Activated gamma-delta T cell treated with anti-CD3 and anti-CD28 coated beads, Interleukin-2, amount 50 U/mL, for 16 hours (primary cell): ENCODE measurements around the gene C1QTNF5.

Experiments
- DNase-seq: peaks from one replicate; pipeline ENCODE4 v3.0.0-alpha.2; 2020; ENCODE audit warnings: low read depth

The C1QTNF5 gene

GRCh38 chr11:119318240-119319135, 22.2 kb downstream of the C1QTNF5 start:
- DNase-seq, result no peak

GRCh38 chr11:119317592-119318239, 23.0 kb downstream of the C1QTNF5 start:
- DNase-seq, result no peak

DNA sequence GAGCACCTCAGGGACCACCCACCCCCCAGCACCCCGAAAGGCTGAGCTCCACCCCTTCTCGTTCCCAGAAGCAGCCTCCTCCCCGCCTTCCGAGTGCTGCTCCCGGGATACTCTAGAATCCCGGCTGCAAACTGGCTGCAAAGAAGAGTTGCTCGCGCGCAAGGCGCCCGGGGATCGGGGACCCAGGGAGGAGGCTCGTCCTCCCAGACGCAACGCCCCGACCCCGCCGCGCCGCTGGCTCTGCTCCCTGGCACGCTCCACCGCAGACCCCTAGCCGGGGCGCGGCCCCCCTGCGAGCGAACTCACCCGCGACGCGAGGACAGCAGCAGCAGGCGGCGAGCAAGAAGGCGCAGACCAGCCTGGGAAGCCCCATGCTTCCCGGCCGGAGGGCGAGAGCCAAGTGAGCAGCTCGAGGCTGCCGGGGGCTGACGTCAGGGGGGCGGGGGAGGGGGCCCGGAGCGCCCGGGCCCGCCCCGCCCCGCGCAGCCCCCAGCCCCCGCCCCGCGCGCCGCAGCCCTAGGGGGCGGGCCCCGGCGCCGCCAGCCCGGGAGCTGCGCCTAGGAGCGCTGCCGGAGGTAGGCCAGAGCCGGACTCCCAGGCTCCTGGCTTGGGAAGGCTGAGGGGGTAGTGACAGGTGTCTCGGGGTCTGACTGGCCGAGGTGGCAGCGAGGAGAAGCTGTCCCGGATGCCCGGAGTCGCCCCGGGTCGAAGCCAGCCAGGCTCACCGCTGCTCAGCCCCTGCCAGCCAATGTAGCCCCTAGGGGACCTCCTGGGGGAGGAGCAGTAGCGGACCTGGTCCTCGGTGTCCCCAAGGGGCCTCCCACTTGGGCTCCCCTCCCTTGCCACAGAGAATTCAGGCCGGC, 23.7 kb downstream of the C1QTNF5 start, which contains the start of gene MCAM:
MCAM (minus strand) TSS at position 402 of the 863 bp plus-strand sequence; CDS start at position 373, 29 bp downstream.
- no peak for DNase-seq

DNA sequence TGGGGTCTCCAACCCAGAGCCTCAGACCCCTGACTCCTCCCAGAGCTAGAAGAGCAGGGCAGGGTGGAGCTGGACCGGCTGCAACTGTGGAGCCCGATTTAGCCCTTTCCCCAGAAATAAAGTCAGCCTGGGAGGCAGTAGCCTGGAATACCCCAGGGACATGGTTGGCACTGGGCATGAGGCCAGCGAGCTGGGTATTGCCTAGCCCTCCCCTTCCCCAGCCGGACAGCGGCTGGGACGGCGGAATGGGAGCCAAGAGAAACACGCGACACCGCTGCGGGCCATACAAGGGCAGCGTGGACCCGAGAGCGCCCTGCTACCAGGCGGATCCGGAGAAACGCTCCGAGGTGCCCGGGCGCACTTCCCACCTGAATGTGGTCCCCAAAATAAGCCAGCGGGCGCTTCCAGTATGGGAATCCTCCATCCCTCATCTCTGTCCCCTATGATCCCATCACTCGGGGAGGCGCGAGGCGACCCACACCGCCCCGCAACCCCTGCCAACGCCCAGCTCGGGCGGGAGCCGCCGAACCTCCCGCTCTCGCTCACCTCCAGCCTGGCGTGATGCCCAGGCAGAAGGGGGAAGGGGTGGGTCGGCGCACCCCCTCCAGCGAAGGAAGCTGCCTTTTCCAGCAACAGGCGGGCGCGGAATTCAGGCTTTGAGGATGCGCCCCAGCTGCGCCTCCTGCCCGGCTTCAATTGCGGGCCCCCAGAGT, 24.5 kb downstream of the C1QTNF5 start:
- DNase-seq, result no peak

DNA sequence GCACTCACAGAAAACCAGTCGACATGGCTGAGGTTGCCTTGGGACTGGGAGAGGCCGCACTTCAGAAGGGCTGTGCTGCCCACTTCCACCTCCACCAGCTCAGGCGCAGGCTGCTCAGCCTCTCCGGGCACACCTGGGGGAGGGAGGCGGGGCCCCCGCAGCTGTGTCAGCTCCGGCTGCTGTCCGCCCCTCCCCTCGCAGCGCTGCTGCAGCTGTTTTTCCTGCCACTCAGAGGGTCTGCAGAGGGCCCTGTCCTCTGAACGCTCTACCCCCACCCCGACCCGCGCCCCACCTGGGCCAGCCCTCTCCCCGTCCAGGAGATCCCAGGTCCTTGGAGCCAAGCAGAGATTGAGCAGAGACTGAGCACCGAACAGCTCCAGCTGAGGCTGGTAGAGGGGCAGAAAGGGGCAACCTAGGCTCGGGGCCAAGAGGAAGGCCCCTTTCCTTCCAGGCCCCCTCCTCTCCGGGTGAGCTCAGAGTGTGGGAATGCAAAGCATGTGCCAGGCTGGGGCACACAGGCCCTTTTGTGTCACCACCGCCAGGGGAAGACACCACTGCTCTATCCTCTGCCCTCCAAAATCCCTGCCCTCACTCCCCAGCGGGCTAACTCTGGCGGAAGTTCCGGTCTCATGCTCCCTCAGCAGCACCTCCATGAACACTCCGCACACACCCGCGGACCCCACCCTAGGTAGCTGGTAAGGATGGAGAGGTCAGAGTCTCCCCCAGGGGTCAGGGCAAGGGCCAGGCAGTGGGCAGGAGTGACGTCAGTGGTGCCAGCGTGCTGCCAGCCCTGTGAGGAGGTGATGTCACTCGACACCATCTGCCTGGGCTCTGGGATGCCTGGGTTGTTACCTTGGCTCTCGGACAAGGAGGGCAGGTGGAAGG, 25.3 kb downstream of the C1QTNF5 start:
- DNase-seq, result no peak

DNA sequence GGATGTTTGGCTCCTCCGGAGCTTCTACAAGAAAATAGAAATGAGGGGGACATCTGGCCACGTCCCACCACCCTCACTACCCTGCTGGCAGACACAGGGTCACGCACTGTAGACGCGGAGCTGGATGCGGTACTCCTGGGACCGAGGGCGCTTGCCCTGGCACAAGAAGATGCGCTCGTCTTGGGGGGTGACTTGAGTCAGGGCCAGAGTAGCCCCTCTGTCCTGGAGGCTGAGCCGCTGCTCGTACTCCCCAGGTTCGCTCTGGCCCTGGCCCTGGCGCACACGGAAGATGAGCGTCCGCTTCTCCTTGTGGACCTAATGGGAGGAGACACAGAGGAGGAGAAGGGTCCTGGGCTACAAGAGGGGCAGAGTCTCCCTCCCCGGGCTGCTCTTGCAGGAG, 26.0 kb downstream of the C1QTNF5 start:
- no peak for DNase-seq

DNA sequence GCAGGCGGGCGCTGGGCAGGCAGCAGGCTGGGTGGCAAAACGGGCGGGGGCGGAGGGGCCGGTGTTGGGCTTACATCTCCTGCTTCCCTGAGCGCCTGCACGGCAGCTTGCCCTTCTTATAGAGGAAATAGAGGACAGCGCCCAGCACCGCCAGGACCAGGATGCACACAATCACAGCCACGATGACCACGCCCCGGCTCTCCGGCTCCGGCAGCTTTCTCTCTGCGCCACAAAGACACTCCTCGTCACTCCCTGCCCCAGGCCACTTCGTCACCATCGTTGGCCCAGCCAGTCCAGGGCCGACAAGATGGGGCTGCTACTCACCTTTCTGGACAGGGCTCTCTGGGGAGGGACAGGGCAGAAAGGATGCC, 30.0 kb downstream of the C1QTNF5 start:
- no peak for DNase-seq

- no peak for DNase-seq
These were observed 30.6 kb downstream of the C1QTNF5 start for GRCh38 chr11:119309953-119310681.

GRCh38 chr11:119309411-119309810, 31.3 kb downstream of the C1QTNF5 start:
- DNase-seq, result no peak

- DNase-seq, result no peak
These were observed 32.7 kb downstream of the C1QTNF5 start for GRCh38 chr11:119307974-119308373.

DNA sequence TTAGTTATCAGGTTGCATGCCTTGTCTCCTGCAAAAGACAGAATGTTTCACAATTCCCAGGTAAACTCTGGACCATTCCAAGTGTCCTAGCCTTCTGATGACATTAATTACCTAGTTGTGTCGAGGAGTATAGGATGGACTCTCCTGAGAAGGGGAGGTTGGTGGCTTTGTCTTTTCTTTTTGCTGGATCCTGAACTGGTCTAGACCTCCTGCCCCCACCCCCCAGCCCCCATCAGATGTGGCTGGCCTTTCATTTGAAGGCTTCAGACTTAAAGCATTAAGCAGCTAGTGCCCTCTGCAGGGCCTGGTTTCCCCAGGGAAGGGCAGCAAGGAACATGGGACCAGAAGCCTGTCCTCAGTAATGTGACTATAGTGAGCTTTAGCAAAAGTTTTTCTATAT, 33.5 kb downstream of the C1QTNF5 start:
- DNase-seq, result no peak

DNA sequence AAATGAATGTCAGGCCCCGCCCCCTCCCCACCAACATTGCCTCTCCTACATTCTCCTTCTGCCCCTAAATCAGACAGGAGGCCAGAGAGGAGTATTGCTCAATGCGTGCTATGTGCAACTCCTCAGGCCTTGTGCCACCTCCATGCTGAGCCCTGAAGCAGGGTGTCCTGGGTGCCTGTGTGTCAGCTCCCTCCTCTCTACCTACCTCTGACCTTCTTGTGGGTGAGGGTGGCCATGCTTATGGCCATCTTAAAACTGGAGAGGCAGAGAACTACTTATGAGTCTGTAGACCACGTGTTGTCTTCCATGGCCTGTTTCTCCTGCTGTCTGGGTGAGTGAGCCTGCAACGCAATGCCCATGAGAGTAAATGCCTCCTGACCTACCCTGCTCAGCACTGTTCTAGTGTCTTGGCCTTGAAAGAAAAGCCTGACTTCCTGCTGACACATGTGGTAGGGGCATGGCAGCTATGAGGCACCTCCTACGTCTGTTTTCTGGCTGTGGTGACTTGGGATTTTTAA, 34.3 kb downstream of the C1QTNF5 start:
- no peak for DNase-seq

DNA sequence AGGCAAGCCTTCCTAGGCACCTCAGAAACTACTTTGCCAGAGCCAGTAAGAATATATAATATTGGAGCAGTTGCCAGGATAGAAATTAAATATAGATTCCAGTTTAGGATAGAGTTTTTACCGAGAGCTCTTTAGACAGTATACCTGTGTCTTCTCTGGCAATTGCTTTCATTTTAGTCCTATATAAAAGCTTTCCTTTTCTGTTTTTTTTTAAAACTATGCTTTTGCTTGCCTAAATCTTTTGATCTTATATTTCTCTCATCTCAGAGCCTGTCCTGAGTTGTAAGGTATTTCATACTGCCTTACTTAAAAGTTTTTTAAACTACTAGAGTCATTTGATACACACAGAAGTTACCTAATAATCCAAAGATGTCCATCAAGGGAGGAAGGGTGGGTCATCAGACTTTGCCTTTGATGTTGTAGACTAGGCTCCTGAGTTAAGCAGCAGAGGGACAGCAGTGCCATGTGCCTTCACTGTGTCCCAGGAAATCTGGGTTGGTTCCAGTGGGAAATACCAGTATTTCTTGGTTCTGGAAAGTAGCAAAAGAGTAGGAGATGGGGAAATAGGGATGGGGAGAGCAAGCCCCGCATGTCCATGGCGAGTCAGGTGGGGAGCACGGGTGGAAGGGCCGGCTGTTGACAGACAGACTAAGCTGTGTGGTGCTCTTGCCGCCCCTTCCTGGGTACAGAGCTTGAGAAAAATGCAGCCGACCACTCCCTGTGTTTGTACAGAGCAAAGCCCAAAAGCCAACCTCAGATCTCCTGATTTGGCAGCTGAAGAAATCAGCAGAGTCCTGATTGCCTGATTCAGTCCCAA, 34.9 kb downstream of the C1QTNF5 start:
- DNase-seq, result no peak

DNA sequence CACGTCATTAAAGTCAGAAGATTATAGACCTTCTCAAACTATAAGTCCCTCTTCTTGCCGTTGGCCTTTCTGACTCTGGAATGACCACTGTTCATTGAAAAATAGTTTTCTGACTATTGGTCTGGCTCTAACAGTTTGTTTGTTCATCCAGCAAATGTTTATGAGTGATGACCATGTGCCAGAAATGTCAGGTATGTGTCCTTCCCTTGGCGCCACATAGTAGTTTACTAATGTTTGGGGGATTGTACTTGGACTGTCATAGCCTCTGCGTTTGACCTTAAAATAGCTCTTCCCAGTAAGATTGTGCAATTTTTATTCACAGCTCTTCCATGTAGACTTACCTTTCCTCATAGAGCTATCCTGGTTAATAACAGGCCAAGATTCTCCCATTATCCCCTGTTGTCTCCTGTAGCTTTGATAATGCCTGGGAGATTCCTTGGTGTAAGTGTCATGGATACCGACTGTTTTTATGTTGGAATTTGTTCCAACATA, 37.4 kb downstream of the C1QTNF5 start:
- no peak for DNase-seq

DNA sequence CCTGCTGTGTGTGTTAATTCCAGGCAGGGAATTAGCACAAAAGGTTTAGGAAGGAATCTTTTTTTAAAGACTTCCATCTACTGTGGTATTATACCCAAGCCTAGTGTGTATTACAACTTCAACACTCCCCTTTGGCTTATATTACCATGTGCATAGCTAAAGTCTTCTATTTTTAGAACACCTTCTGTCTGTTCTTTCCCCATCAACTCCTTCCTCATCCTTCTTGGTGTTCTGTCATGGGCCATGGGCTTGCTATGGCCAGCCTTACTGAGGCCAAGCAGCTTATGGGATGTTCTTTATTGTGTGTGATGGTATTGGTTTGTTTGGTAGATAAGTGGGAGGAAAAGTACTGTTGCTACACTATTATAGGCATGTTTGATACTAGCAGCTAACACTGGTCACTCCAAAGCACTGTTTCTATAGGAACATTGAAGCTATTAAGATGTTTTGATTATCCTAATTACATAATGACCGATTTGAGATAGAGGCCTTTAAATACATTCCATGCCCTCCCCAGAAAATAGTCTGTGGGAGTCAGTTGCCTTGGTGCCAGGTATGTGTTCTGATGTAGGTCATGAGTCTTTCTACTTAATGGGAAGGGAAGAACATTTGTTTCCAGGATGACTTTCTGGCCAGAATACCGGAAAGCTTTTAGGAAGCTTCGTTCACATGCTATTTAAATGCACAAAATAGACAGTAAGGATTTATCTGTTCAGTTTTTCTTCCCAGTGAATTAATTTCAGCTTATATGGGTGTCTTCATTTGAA, 40.3 kb downstream of the C1QTNF5 start:
- DNase-seq, result no peak

DNA sequence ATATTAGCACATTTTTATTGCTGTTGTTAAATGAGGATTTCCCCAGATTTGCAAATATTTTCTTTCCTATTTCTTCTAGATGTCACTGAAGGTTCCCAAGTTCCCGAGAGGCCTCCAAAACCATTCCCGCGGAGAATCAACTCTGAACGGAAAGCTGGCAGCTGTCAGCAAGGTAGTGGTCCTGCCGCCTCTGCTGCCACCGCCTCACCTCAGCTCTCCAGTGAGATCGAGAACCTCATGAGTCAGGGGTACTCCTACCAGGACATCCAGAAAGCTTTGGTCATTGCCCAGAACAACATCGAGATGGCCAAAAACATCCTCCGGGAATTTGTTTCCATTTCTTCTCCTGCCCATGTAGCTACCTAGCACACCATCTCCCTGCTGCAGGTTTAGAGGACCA, 41.3 kb downstream of the C1QTNF5 start:
- no peak for DNase-seq

GRCh38 chr11:119298726-119299125, 42.0 kb downstream of the C1QTNF5 start:
- no peak for DNase-seq

DNA sequence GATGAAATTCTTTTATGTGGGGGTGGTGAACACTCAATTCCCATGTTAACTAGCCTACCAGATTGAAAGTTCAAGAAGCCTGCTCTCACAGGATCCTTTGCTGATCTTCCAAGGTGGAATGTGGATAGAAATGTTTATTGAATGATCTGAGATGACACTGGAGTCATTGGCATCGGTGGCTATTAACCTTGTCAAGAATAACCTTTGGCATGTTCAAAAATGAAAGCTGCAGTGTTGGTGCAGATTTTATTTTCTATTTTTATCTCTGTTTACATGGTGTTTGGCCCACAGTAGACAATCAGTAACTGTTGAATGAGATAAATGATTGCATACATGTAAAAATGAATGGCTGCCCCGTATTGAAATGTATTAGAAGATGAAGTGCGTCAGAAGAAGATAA, 42.7 kb downstream of the C1QTNF5 start:
- DNase-seq, result no peak
